ENCODE measurements around the gene CNGA2. TPM values are rescaled to one million over a fixed set of nuclear protein-coding genes. Genes with fewer than 3 reads are reported as not detected.

Gene CNGA2
- polyA plus RNA-seq (2013, experiment 1 of 2) = not detected
- polyA plus RNA-seq (2013, experiment 2 of 2) = not detected

GRCh38 chrX:151734446-151734845, at the start of gene CNGA2:
CNGA2 (plus strand) TSS chrX:151734746; CDS start chrX:151738484, 3,738 bp downstream.
- H3K4me2 ChIP-seq (ENCODE audit: low read length) = no peak within 1 kb of the TSS
- H3K79me2 ChIP-seq (ENCODE audit: control insufficient read depth, insufficient read depth, low read length) = no peaks in the 10 kb centered on the region
- no peak for DNase-seq
- WGBS (ENCODE audit: extremely low coverage, insufficient coverage, low lambda C conversion rate) = no CpG with 5 or more reads among the region's 4 CpGs
- H2AK5ac ChIP-seq (ENCODE audit: low read length) = no peak within 1 kb of the TSS
- no peak within 1 kb of the TSS for H2BK5ac ChIP-seq (ENCODE audit: low read length)
- H3K18ac ChIP-seq (ENCODE audit: low read length) = no peak within 1 kb of the TSS
- no peak within 1 kb of the TSS for H2BK120ac ChIP-seq (ENCODE audit: low read depth, low read length)
- no peak within 1 kb of the TSS for H3K4me3 ChIP-seq (ENCODE audit: low read length)
- no peaks in the 10 kb centered on the region for H3K27me3 ChIP-seq (ENCODE audit: insufficient read depth, low read length, poor library complexity)
- no peaks in the 10 kb centered on the region for H3K36me3 ChIP-seq (ENCODE audit: control insufficient read depth, insufficient read depth, low read length)
- no peak within 1 kb of the TSS for H4K5ac ChIP-seq (ENCODE audit: low read length)
- no peak within 1 kb of the TSS for H3K9ac ChIP-seq (ENCODE audit: low read length)
- no peak within 1 kb of the TSS for H4K8ac ChIP-seq (ENCODE audit: low read depth, low read length)
- no peak within 1 kb of the TSS for H3K4ac ChIP-seq (ENCODE audit: low read depth, low read length)
- H3K27ac ChIP-seq (ENCODE audit: low read depth, low read length) = no peak within 1 kb of the TSS
- no peak within 1 kb of the TSS for H2BK15ac ChIP-seq (replicated peaks; ENCODE audit: low read depth)
- H3K4me1 ChIP-seq (ENCODE audit: control insufficient read depth, low read depth, low read length) = no peaks in the 10 kb centered on the region
- no peak within 1 kb of the TSS for H3K23ac ChIP-seq (ENCODE audit: low read length)
- no peak within 1 kb of the TSS for H3K56ac ChIP-seq (ENCODE audit: low read length)
- H3K79me1 ChIP-seq (ENCODE audit: low read length) = no peaks in the 10 kb centered on the region

- Histone ChIP-seq H2BK120ac (ENCODE audit: low read depth, low read length) (no peak overlapping the region), H3K27me3 (ENCODE audit: insufficient read depth, low read length, poor library complexity) (no peaks in the 10 kb centered on the region), H3K9ac (ENCODE audit: low read length) (no peak overlapping the region), H3K79me1 (ENCODE audit: low read length) (no peaks in the 10 kb centered on the region), H3K23ac (ENCODE audit: low read length) (no peak overlapping the region), H2BK15ac (replicated peaks; ENCODE audit: low read depth) (no peak overlapping the region), H3K4me1 (ENCODE audit: control insufficient read depth, low read depth, low read length) (no peaks in the 10 kb centered on the region), H3K4me3 (ENCODE audit: low read length) (no peak overlapping the region), H3K4ac (ENCODE audit: low read depth, low read length) (no peak overlapping the region), H3K36me3 (ENCODE audit: control insufficient read depth, insufficient read depth, low read length) (no peaks in the 10 kb centered on the region), H4K5ac (ENCODE audit: low read length) (no peak overlapping the region), H4K8ac (ENCODE audit: low read depth, low read length) (no peak overlapping the region), H2BK5ac (ENCODE audit: low read length) (no peak overlapping the region), H3K4me2 (ENCODE audit: low read length) (no peak overlapping the region), H2AK5ac (ENCODE audit: low read length) (no peak overlapping the region), H3K79me2 (ENCODE audit: control insufficient read depth, insufficient read depth, low read length) (no peaks in the 10 kb centered on the region), H3K56ac (ENCODE audit: low read length) (no peak overlapping the region), H3K18ac (ENCODE audit: low read length) (no peak overlapping the region), H3K27ac (ENCODE audit: low read depth, low read length) (no peak overlapping the region)
- DNase-seq = no peak
These were observed 46.9 kb upstream of the CNGA2 start for GRCh38 chrX:151687635-151688034.

- Histone ChIP-seq H2AK5ac (ENCODE audit: low read length) (no peak overlapping the region), H2BK5ac (ENCODE audit: low read length) (no peak overlapping the region), H3K4me3 (ENCODE audit: low read length) (no peak overlapping the region), H3K4ac (ENCODE audit: low read depth, low read length) (no peak overlapping the region), H4K5ac (ENCODE audit: low read length) (no peak overlapping the region), H3K27ac (ENCODE audit: low read depth, low read length) (no peak overlapping the region), H3K9ac (ENCODE audit: low read length) (no peak overlapping the region), H3K79me1 (ENCODE audit: low read length) (no peaks in the 10 kb centered on the region), H3K79me2 (ENCODE audit: control insufficient read depth, insufficient read depth, low read length) (no peaks in the 10 kb centered on the region), H4K8ac (ENCODE audit: low read depth, low read length) (no peak overlapping the region), H3K27me3 (ENCODE audit: insufficient read depth, low read length, poor library complexity) (no peaks in the 10 kb centered on the region), H3K4me1 (ENCODE audit: control insufficient read depth, low read depth, low read length) (no peaks in the 10 kb centered on the region), H3K4me2 (ENCODE audit: low read length) (no peak overlapping the region), H2BK15ac (replicated peaks; ENCODE audit: low read depth) (no peak overlapping the region), H3K18ac (ENCODE audit: low read length) (no peak overlapping the region), H3K36me3 (ENCODE audit: control insufficient read depth, insufficient read depth, low read length) (no peaks in the 10 kb centered on the region), H3K23ac (ENCODE audit: low read length) (no peak overlapping the region), H2BK120ac (ENCODE audit: low read depth, low read length) (no peak overlapping the region), H3K56ac (ENCODE audit: low read length) (no peak overlapping the region)
- DNase-seq = no peak
These were observed 45.9 kb upstream of the CNGA2 start for GRCh38 chrX:151688695-151689094.

- no peaks in the 10 kb centered on the region for H3K27me3 ChIP-seq (ENCODE audit: insufficient read depth, low read length, poor library complexity)
- no peak overlapping the region for H4K5ac ChIP-seq (ENCODE audit: low read length)
- no peak overlapping the region for H4K8ac ChIP-seq (ENCODE audit: low read depth, low read length)
- H2BK15ac ChIP-seq (replicated peaks; ENCODE audit: low read depth) = no peak overlapping the region
- no peak overlapping the region for H3K4me2 ChIP-seq (ENCODE audit: low read length)
- no peak for DNase-seq
- no CpG with 5 or more reads among the region's 6 CpGs for WGBS (ENCODE audit: extremely low coverage, insufficient coverage, low lambda C conversion rate)
- no peak overlapping the region for H3K27ac ChIP-seq (ENCODE audit: low read depth, low read length)
- H2BK5ac ChIP-seq (ENCODE audit: low read length) = no peak overlapping the region
- H3K18ac ChIP-seq (ENCODE audit: low read length) = no peak overlapping the region
- H3K23ac ChIP-seq (ENCODE audit: low read length) = no peak overlapping the region
- H2BK120ac ChIP-seq (ENCODE audit: low read depth, low read length) = no peak overlapping the region
- H3K4ac ChIP-seq (ENCODE audit: low read depth, low read length) = no peak overlapping the region
- no peak overlapping the region for H3K9ac ChIP-seq (ENCODE audit: low read length)
- no peaks in the 10 kb centered on the region for H3K79me1 ChIP-seq (ENCODE audit: low read length)
- H3K56ac ChIP-seq (ENCODE audit: low read length) = no peak overlapping the region
- no peak overlapping the region for H2AK5ac ChIP-seq (ENCODE audit: low read length)
- H3K4me3 ChIP-seq (ENCODE audit: low read length) = no peak overlapping the region
- no peaks in the 10 kb centered on the region for H3K4me1 ChIP-seq (ENCODE audit: control insufficient read depth, low read depth, low read length)
- H3K79me2 ChIP-seq (ENCODE audit: control insufficient read depth, insufficient read depth, low read length) = no peaks in the 10 kb centered on the region
- no peaks in the 10 kb centered on the region for H3K36me3 ChIP-seq (ENCODE audit: control insufficient read depth, insufficient read depth, low read length)
These were observed 41.7 kb upstream of the CNGA2 start for GRCh38 chrX:151692825-151693224.

- Histone ChIP-seq H3K4me1 (ENCODE audit: control insufficient read depth, low read depth, low read length) (no peaks in the 10 kb centered on the region), H3K4ac (ENCODE audit: low read depth, low read length) (no peak overlapping the region)
- peak; percentile 1 for DNase-seq
These were observed 40.4 kb upstream of the CNGA2 start for GRCh38 chrX:151694121-151694520.

More at GRCh38 chrX:151694121-151694520, 40.4 kb upstream of the CNGA2 start:
- Histone ChIP-seq H4K5ac (ENCODE audit: low read length) (no peak overlapping the region), H3K23ac (ENCODE audit: low read length) (no peak overlapping the region), H2BK15ac (replicated peaks; ENCODE audit: low read depth) (no peak overlapping the region), H2BK120ac (ENCODE audit: low read depth, low read length) (no peak overlapping the region), H3K4me2 (ENCODE audit: low read length) (no peak overlapping the region), H3K27me3 (ENCODE audit: insufficient read depth, low read length, poor library complexity) (no peaks in the 10 kb centered on the region), H3K9ac (ENCODE audit: low read length) (no peak overlapping the region), H4K8ac (ENCODE audit: low read depth, low read length) (no peak overlapping the region), H3K36me3 (ENCODE audit: control insufficient read depth, insufficient read depth, low read length) (no peaks in the 10 kb centered on the region), H3K18ac (ENCODE audit: low read length) (no peak overlapping the region), H3K56ac (ENCODE audit: low read length) (no peak overlapping the region), H2AK5ac (ENCODE audit: low read length) (no peak overlapping the region), H3K79me2 (ENCODE audit: control insufficient read depth, insufficient read depth, low read length) (no peaks in the 10 kb centered on the region), H2BK5ac (ENCODE audit: low read length) (no peak overlapping the region), H3K27ac (ENCODE audit: low read depth, low read length) (no peak overlapping the region), H3K79me1 (ENCODE audit: low read length) (no peaks in the 10 kb centered on the region), H3K4me3 (ENCODE audit: low read length) (no peak overlapping the region)
- WGBS (ENCODE audit: extremely low coverage, insufficient coverage, low lambda C conversion rate) = no CpG with 5 or more reads among the region's 12 CpGs
